ENCODE data around the gene C1RL.

C1RL gene

DNA sequence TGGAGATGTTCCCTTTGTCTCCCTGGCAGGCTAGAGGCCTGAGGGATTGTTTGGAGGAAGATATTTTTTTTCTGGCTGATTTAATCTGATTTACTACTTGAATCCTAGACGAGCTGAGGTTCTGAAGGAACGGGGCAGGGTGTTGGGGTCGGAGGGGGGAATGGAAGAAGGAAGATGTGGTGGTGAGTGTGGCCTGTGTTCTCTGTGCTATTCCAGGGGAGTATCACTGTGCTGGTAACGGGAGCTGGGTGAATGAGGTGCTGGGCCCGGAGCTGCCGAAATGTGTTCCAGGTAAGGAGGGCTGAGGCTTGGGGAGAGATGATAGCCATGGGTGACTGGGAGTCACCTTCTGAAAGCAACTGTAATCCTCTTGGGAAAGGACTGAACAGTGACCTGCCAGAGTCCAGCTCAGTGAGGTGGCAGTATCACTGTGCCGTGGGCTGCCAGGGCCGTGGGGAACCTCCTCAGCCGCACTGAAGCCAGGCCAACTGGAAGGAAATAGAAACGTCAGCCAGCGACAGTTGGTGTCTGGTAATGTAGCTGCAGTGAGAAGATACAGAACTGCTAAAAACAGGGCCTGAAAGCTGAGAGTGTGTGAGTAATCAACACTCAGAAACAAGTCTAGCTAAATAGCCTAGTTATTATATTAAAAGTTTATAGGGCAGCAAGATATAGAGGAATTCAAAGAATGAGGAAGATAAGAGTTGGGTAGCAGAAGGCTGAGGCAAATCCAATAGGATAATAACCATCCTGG is 40.6 kb downstream of the C1RL start:
- Histone ChIP-seq H3K27me3 (ENCODE audit: insufficient read depth, low read length) (peaks cover 3% of the 10 kb centered on the region; the same call in 1 of the 2 replicates), H3K27ac (ENCODE audit: low read depth, low read length, poor library complexity, severe bottlenecking) (no peak overlapping the region), H3K9ac (ENCODE audit: low read length) (no peak overlapping the region), H4K20me1 (ENCODE audit: insufficient read depth, low read length) (no peaks in the 10 kb centered on the region), H3K36me3 (ENCODE audit: insufficient read depth, low read length) (no peaks in the 10 kb centered on the region), H3K9me2 (ENCODE audit: low read depth, low read length) (no peaks in the 10 kb centered on the region), H3K4me1 (ENCODE audit: insufficient read depth, low read length, severe bottlenecking) (no peaks in the 10 kb centered on the region), H3K9me3 (ENCODE audit: low read length) (no peaks in the 10 kb centered on the region), H3F3A (ENCODE audit: insufficient read depth, low read length) (no peaks in the 10 kb centered on the region), H3K79me2 (ENCODE audit: insufficient read depth, low read length) (no peaks in the 10 kb centered on the region), H3K4me2 (ENCODE audit: low read length) (no peak overlapping the region), H2AFZ (ENCODE audit: low read length) (no peak overlapping the region), H3K4me3 (ENCODE audit: low read depth, low read length, poor library complexity, severe bottlenecking) (no peak overlapping the region)
- no peak for TF ChIP-seq EZH2 (IDR thresholded peaks at IDR 0.05; ENCODE audit: borderline replicate concordance, low read length)
- TF ChIP-seq, protein P1, sequence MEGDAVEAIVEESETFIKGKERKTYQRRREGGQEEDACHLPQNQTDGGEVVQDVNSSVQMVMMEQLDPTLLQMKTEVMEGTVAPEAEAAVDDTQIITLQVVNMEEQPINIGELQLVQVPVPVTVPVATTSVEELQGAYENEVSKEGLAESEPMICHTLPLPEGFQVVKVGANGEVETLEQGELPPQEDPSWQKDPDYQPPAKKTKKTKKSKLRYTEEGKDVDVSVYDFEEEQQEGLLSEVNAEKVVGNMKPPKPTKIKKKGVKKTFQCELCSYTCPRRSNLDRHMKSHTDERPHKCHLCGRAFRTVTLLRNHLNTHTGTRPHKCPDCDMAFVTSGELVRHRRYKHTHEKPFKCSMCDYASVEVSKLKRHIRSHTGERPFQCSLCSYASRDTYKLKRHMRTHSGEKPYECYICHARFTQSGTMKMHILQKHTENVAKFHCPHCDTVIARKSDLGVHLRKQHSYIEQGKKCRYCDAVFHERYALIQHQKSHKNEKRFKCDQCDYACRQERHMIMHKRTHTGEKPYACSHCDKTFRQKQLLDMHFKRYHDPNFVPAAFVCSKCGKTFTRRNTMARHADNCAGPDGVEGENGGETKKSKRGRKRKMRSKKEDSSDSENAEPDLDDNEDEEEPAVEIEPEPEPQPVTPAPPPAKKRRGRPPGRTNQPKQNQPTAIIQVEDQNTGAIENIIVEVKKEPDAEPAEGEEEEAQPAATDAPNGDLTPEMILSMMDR (IDR thresholded peaks at IDR 0.05; ENCODE audit: low read length), result no peak

DNA sequence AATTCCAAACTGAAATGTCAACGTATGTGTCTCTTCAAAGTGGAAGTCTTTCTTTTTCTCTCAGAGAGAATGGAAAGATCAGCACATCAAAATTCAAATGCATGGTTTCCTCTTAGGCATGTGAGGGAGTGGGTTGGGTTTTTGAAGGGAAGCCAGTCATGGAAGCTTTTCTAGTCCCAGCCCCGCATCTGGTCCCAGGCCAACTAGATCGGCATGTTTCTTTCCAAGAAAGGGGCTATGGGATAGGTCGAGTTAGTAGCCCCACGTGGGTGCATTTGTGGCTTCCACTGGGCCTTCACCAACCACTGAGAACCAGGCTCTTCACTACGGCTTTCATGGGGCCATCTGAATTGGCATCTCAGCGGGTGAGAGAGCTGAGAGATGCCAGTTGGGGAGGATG is 41.9 kb downstream of the C1RL start:
- H3K36me3 ChIP-seq (ENCODE audit: insufficient read depth, low read length), result no peaks in the 10 kb centered on the region
- no peaks in the 10 kb centered on the region for H3K9me3 ChIP-seq (ENCODE audit: low read length)
- no peak overlapping the region for H3K4me2 ChIP-seq (ENCODE audit: low read length)
- no peaks in the 10 kb centered on the region for H4K20me1 ChIP-seq (ENCODE audit: insufficient read depth, low read length)
- no peak overlapping the region for H3K4me3 ChIP-seq (ENCODE audit: low read depth, low read length, poor library complexity, severe bottlenecking)
- TF ChIP-seq EZH2 (IDR thresholded peaks at IDR 0.05; ENCODE audit: borderline replicate concordance, low read length), result no peak
- TF ChIP-seq, protein P1 (IDR thresholded peaks at IDR 0.05; ENCODE audit: low read length), result no peak
- H3K79me2 ChIP-seq (ENCODE audit: insufficient read depth, low read length), result no peaks in the 10 kb centered on the region
- H3K27ac ChIP-seq (ENCODE audit: low read depth, low read length, poor library complexity, severe bottlenecking), result no peak overlapping the region
- H3K4me1 ChIP-seq (ENCODE audit: insufficient read depth, low read length, severe bottlenecking), result no peaks in the 10 kb centered on the region
- H3K9me2 ChIP-seq (ENCODE audit: low read depth, low read length), result no peaks in the 10 kb centered on the region
- no peaks in the 10 kb centered on the region for H3F3A ChIP-seq (ENCODE audit: insufficient read depth, low read length)
- no peak overlapping the region for H3K9ac ChIP-seq (ENCODE audit: low read length)
- peaks cover 7% of the 10 kb centered on the region; the same call in 1 of the 2 replicates for H3K27me3 ChIP-seq (ENCODE audit: insufficient read depth, low read length)
- H2AFZ ChIP-seq (ENCODE audit: low read length), result no peak overlapping the region

DNA sequence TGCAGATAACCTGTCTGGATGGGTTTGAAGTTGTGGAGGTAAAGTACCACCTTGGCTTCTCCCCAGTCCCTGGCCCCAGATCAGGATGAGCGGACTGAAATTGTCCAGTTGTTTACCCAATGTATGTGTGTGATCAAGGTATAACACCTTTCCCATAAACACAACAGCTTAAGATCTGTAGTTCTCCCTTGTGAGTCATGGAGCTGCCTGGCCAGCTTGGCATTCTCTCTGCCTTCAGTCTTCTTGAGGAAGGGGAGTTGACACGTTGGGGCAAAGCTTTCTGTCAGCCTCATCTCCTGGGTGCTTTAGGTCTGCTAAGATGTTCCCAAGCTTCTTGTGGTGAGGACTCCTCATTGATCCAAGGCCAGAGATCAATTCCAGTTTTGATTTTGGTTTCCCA is 42.4 kb downstream of the C1RL start:
- TF ChIP-seq, protein P1 (IDR thresholded peaks at IDR 0.05; ENCODE audit: low read length), result no peak
- no peak for TF ChIP-seq EZH2 (IDR thresholded peaks at IDR 0.05; ENCODE audit: borderline replicate concordance, low read length)
- Histone ChIP-seq H3K36me3 (ENCODE audit: insufficient read depth, low read length) (no peaks in the 10 kb centered on the region), H3K9ac (ENCODE audit: low read length) (no peak overlapping the region)

More for the DNA sequence above, 42.4 kb downstream of the C1RL start:
- no peaks in the 10 kb centered on the region for H4K20me1 ChIP-seq (ENCODE audit: insufficient read depth, low read length)
- H3K4me3 ChIP-seq (ENCODE audit: low read depth, low read length, poor library complexity, severe bottlenecking), result no peak overlapping the region
- H3F3A ChIP-seq (ENCODE audit: insufficient read depth, low read length), result no peaks in the 10 kb centered on the region
- H3K4me2 ChIP-seq (ENCODE audit: low read length), result no peak overlapping the region
- no peak overlapping the region for H3K27ac ChIP-seq (ENCODE audit: low read depth, low read length, poor library complexity, severe bottlenecking)
- H3K79me2 ChIP-seq (ENCODE audit: insufficient read depth, low read length), result no peaks in the 10 kb centered on the region
- no peak overlapping the region for H2AFZ ChIP-seq (ENCODE audit: low read length)
- peaks cover 7% of the 10 kb centered on the region; the same call in 1 of the 2 replicates for H3K27me3 ChIP-seq (ENCODE audit: insufficient read depth, low read length)
- H3K4me1 ChIP-seq (ENCODE audit: insufficient read depth, low read length, severe bottlenecking), result no peaks in the 10 kb centered on the region
- no peaks in the 10 kb centered on the region for H3K9me2 ChIP-seq (ENCODE audit: low read depth, low read length)
- no peaks in the 10 kb centered on the region for H3K9me3 ChIP-seq (ENCODE audit: low read length)
